ENCODE measurements around the gene MIOS.
"Not testable (repeated sequence)": the region's sequence is repeated elsewhere in the genome, so short reads cannot be mapped to it uniquely, and the experiment has no call there.

MIOS gene

DNA sequence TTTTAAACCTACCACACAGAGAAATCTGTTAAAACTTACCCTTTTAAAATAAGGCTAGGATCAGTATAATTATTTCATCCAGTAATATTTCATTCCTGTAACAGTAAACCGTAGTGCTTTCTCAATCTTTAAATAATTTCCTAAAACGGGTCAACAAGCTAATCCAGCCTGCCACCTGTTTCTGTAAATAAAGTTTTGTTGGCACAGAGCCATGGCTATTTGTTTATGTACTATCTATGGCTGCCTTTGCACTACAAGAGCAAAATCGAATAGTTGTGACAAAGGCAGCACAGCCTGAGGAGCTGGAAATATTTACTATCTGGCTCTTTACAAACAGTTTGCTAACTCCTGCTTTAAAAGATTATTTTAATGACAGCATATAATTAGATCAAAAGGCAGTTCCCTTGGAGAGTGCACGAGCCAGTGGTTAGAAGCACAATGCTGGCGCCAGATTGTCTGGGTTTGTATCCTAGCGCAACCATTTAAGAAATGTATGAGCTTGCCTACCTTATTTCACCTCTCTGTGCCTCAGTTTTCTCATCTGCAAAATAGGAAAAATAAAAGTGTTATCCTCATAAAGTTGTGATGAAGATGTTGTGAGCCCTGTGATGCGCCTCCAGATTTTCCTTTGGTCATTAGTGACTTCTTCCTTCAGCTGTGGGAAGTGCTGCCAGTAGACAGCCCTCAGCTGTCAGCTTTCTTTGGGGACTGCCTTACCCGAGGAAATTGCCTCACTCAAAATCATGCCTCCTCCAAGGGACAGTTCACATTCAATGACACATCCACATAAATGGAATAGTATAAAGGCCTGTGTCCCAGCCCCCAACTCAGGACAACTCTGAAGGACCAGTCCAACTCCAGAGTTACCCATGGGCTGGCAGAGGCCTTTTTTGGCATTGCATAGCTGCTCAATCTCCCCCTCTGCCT is 11.8 kb upstream of the MIOS start:
- no peak for DNase-seq

- no peak for DNase-seq
Observed at GRCh38 chr7:7556852-7557251, 9.8 kb upstream of the MIOS start.

DNA sequence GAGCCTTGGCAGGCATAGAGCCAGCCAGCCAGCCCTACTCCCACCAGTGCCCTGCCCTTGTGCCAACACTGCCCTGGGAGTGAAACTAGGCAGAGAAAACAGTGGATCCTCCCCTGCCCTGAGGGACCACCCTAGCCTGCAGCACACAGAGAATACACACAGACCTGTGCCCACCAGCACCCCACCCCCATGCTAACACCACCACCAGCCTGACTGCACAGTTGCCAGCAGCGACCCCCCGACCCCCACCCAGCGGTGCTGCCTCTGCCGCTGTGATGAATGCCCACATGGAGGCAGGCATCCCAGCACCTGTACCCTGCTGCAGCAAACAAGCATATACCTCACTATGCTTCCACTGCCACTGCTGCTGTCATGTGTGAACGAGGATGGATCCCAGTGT is 9.4 kb upstream of the MIOS start:
- DNase-seq, result no peak

DNA sequence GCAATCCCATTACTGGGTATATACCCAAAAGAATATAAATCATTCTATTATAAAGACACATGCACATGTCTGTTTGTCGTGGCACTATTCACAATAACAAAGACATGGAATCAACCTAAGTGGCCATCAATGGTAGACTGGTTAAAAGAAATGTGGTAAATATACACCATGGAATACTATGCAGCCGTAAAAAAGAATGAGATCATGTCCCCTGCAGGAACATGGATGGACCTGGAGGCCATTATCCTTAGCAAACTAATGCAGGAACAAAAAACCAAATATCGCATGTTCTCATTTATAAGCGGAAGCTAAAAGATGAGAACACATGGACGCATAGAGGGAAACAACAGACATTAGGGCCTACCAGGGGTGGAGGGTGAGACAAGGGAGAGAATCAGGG is 5.1 kb upstream of the MIOS start:
- not testable (repeated sequence) for DNase-seq

- DNase-seq, result no peak
Observed at GRCh38 chr7:7562736-7563135, 3.9 kb upstream of the MIOS start.

- DNase-seq, result no peak
Observed at GRCh38 chr7:7563269-7563668, 3.4 kb upstream of the MIOS start.

DNA sequence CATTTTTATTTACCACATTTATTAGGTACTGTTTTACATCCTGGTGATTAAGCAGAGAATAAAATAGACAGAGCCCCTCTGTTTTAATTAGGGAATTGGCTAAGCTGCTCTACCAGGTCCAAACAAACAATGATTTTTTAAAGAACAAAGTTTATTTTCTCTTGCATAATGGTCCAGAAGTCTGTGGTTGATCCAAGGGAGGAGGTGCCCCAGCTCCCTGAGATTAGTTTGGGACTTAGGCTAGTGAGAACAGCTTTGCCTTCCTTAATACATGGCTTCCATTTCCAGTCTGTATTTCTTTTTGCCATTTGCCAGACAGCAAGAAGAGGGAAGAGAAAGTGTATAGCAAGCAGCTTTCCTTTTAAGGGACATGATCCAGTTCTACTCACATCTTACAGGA is 2.9 kb upstream of the MIOS start:
- no peak for DNase-seq

- no peak for DNase-seq
Observed at GRCh38 chr7:7564323-7564780, 2.3 kb upstream of the MIOS start.

- no peak for DNase-seq
Observed at GRCh38 chr7:7565018-7565680, 1.5 kb upstream of the MIOS start.

DNA sequence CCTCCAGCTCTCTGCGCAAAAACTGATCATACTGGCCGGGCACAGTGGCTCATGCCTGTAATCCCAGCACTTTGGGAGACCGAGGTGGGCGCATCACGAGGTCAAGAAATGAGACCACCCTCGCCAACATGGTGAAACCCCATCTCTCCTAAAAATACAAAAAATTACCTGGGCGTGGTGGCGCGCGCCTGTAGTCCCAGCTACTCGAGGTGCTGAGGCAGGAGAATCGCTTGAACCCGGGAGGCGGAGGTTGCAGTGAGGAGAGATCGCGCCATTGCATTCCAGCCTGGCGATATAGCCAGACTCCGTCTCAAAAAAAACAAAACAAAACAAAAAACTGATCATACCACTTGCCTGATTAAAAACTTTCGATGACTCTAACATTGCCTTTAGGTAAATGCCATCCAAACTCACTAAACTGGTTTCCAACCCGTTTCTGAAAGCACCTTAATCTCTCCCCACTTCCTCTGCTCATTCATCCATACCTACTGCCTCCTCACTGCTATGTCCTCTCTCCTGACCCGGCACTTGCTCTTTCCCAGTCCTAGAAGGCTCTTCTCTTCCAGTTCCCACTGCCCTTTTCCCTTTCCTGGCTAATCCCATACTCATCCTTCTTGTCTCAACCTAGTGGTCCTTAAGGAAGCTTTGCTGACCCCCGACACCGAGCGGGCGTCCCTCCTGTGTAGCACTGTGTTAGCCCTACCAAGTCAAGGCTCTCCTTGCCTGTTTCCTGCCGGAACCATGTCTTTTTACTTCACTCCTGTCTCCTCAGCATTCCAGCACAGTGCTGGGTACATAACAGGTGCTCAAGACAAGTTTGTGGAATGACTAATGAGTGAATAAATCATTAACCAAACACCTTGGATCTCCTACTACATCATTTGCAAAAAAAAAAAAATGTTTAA is 686 bp upstream of the MIOS start:
- no peak for DNase-seq

DNA sequence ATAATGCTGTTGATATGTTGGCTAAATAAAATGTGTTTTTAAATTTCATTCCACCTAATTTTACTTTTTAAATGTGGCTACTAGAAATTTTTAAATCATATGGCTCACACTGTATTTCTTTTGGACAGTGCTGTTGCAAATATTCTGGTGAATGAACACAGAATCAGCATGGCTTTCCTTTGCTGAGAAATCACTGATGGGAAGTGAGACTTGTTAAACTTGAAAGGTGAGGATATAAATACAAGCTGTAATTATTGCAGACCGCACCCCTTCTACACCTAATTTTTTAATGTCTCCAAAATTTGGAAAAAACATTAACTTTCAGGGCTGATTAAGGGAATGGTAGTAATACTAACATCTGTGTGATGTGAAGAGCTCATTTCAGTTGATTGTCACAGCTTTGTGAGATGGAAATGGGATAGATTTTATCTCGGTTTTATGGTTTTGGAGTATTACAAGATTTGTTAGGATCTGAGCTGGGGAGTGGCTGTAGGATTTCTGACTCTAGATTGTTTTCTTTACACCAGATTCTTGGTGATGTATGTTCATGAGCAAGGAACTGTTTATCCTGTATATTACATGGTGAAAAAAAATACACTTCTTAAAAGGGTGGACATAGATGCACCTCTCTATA is 1.3 kb downstream of the MIOS start:
- no peak for DNase-seq

GRCh38 chr7:7568553-7568952 is 1.9 kb downstream of the MIOS start:
- no peak for DNase-seq

- DNase-seq, result no peak
Observed at GRCh38 chr7:7569081-7569527, 2.4 kb downstream of the MIOS start.

DNA sequence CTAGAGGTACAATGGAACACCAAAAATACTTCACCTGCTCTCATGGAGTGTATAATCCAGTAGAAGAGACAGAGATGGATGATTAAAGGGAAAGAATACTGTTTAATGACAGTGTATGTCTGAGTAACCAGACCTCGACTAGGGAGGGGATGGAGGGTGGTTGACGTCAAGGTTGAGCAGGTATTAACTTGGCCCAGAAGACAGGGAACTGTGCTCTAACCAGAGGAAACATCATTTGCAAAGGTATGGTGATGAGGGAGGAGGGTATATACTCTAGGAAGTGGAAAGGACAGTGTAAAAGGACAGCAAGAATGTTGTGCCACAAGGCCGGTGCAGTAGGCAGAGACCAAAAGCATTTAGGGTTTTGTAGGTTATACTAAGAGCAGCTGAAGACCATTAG is 2.9 kb downstream of the MIOS start:
- DNase-seq, result no peak

DNA sequence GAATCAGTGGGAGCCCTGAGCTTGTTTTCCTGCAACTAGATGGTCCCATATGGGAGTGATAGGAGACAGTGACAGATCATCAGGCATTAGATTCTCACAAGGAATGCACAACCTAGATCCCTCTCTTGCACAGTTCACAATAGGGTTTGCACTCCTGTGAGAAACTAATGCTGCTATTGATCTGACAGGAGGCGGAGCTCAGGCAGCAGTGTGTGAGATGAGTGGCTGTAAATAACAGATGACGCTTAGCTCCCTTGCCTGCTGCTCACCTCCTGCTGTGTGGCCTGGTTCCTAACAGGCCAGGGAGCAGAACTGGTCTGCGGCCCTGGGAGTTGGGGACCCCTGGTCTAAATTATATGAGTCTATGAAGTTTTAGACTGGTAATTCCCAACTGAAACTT is 3.9 kb downstream of the MIOS start:
- DNase-seq, result no peak

DNA sequence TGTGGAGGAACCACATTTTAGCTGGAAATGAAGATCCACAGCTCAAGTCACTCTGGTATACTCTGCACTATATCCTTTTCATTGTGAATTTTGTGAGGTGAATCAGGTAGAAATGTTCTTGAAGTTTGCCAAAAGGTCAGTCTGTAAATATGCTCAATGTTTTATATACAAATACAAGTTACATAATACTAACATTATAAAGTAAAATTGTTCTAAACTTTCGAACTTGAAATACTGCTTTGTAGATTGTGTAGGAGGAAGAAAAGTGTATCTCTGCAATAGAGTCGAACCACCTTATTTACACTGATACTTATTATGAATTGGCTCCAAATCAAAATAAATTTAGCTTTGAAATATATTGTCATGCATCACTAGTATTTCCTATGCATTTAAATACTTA is 7.0 kb downstream of the MIOS start:
- no peak for DNase-seq

GRCh38 chr7:7576344-7576743 is 9.7 kb downstream of the MIOS start:
- no peak for DNase-seq

DNA sequence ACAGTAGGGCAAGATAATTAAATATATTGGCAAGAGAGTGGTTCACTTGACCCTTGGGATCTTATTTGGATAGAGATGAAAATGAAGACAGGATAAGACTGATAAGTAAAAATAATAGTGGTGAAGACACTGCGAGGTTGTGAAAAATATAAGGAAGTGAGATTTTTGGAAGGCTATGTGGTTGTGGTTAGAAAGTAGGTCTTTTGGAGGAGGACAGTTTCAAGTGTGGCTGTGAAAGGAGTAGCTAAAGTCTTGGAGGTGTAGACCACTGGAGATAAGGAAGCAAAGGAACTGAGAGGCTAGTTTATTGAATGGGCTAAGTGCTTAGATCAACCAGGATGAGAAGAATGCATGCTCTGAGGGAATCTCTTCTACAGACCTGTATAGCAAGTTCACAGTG is 11.2 kb downstream of the MIOS start:
- no peak for DNase-seq

- DNase-seq, result no peak
Observed at GRCh38 chr7:7579638-7580037, 13.0 kb downstream of the MIOS start.

GRCh38 chr7:7581531-7582179 is 15.0 kb downstream of the MIOS start:
- no peak for DNase-seq

DNA sequence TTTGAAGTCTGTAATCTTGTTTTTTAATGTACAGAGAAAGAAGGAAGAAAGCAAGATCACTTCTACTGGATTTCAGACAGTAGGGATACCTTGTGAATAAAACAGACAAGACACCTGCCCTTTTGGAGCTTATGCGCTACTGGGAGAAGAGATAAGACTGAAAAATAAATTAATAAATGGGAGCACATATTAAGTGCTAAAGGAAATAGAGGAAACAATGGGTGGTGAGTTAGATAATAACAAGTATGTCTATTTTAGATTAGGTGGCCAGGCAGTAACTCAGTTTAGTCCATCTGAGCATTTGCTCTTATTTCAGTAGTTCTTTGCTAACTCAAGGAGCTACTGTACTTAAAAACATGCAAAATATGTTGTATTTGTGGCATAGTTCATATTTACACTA is 15.9 kb downstream of the MIOS start:
- no peak for DNase-seq

GRCh38 chr7:7583731-7584130 is 17.0 kb downstream of the MIOS start:
- no peak for DNase-seq
